ENCODE data around the gene PRDM10.

Gene PRDM10

GRCh38 chr11:129945373-129945772 is 57.3 kb downstream of the PRDM10 start:
- no peak for DNase-seq (ENCODE audit: low read depth)

- no peak for DNase-seq (ENCODE audit: low read depth)
These were observed 57.9 kb downstream of the PRDM10 start for GRCh38 chr11:129944696-129945095.

- no peak for DNase-seq (ENCODE audit: low read depth)
These were observed 59.6 kb downstream of the PRDM10 start for GRCh38 chr11:129943036-129943435.

GRCh38 chr11:129939510-129939909 is 63.1 kb downstream of the PRDM10 start:
- DNase-seq (ENCODE audit: low read depth) = no peak

GRCh38 chr11:129938764-129939163 is 63.9 kb downstream of the PRDM10 start:
- DNase-seq (ENCODE audit: low read depth) = no peak

GRCh38 chr11:129937592-129938238 is 64.9 kb downstream of the PRDM10 start:
- DNase-seq (ENCODE audit: low read depth) = no peak

- DNase-seq (ENCODE audit: low read depth) = no peak
These were observed 66.9 kb downstream of the PRDM10 start for GRCh38 chr11:129935723-129936122.

GRCh38 chr11:129933891-129934290 is 68.7 kb downstream of the PRDM10 start:
- no peak for DNase-seq (ENCODE audit: low read depth)

GRCh38 chr11:129933262-129933661 is 69.4 kb downstream of the PRDM10 start:
- DNase-seq (ENCODE audit: low read depth) = no peak

GRCh38 chr11:129932381-129933067 is 70.1 kb downstream of the PRDM10 start:
- no peak for DNase-seq (ENCODE audit: low read depth)

- DNase-seq (ENCODE audit: low read depth) = no peak
These were observed 71.9 kb downstream of the PRDM10 start for GRCh38 chr11:129930743-129931142.

GRCh38 chr11:129930296-129930695 is 72.3 kb downstream of the PRDM10 start:
- DNase-seq (ENCODE audit: low read depth) = no peak

- no peak for DNase-seq (ENCODE audit: low read depth)
These were observed 72.9 kb downstream of the PRDM10 start for GRCh38 chr11:129929721-129930120.

GRCh38 chr11:129928923-129929692 is 73.5 kb downstream of the PRDM10 start:
- no peak for DNase-seq (ENCODE audit: low read depth)

- DNase-seq (ENCODE audit: low read depth) = no peak
These were observed 80.0 kb downstream of the PRDM10 start for GRCh38 chr11:129922674-129923073.

GRCh38 chr11:129918361-129918760 is 84.3 kb downstream of the PRDM10 start:
- no peak for DNase-seq (ENCODE audit: low read depth)

GRCh38 chr11:129917231-129917630 is 85.4 kb downstream of the PRDM10 start:
- no peak for DNase-seq (ENCODE audit: low read depth)

- no peak for DNase-seq (ENCODE audit: low read depth)
These were observed 91.3 kb downstream of the PRDM10 start for GRCh38 chr11:129911298-129911697.

- DNase-seq (ENCODE audit: low read depth) = no peak
These were observed 92.3 kb downstream of the PRDM10 start for GRCh38 chr11:129910360-129910759.

- no peak for DNase-seq (ENCODE audit: low read depth)
These were observed 97.2 kb downstream of the PRDM10 start for GRCh38 chr11:129905402-129905801.

- no peak for DNase-seq (ENCODE audit: low read depth)
These were observed 106.6 kb downstream of the PRDM10 start for GRCh38 chr11:129896062-129896461.

GRCh38 chr11:129895126-129896041 is 107.3 kb downstream of the PRDM10 start, which contains the start of gene NFRKB:
Gene NFRKB, minus strand, starts transcription at chr11:129895578. Its CDS starts 2,729 bp downstream, at chr11:129892849.
- DNase-seq (ENCODE audit: low read depth) = peak; percentile 75

All from T-helper 22 cell (primary cell).